ENCODE data around the gene SPI1.

Gene SPI1

DNA sequence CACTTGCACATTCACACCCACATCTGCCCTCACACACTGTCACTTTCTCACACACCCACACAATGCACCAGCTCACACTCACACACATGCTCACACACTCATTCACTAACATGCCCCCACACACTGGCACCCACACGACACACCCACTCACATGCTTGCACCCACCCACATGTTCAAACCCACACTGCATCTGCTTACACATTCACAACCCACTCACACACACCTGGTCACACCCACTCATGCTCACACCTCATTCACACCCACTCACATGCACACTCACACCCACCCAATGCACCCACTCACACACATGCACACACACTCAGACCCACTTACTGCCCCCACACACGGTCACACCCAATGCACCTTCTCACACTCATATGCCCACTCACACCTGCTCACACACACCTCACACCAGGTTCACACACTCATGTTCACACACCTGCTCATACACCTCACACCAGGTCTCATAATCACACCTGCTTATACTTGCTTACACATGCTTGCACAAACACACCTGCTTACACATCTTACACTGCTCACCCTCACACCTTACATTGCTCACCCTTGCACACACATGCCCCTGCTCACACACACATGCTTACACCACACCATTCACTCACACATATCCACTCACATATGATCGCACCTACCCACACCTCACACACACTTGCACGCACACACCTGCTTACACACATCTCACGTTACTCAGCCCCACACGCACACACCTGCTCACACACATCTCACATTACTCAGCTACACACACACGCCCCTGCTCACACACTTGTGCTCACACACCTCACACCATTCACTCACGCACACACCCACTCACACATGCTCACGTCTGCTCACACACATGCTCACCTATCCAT lies 22.0 kb downstream of the SPI1 start:
- Histone ChIP-seq H3K27ac (no peak overlapping the region), H3K79me2 (ENCODE audit: insufficient read depth, low read depth) (no peaks in the 10 kb centered on the region), H3K4me1 (ENCODE audit: low read depth, poor library complexity, severe bottlenecking) (no peaks in the 10 kb centered on the region), H3K36me3 (ENCODE audit: insufficient read depth) (no peaks in the 10 kb centered on the region), H3K9ac (no peak overlapping the region), H3K4me2 (no peak overlapping the region), H2AFZ (ENCODE audit: low read depth) (no peak overlapping the region), H3K27me3 (ENCODE audit: insufficient read depth, low read depth) (no peaks in the 10 kb centered on the region), H4K20me1 (ENCODE audit: insufficient read depth) (no peaks in the 10 kb centered on the region), H3K4me3 (IDR thresholded peaks at IDR 0.05; ENCODE audit: insufficient read depth, low read depth, low read length) (no peak overlapping the region)
- TF ChIP-seq, protein P1, sequence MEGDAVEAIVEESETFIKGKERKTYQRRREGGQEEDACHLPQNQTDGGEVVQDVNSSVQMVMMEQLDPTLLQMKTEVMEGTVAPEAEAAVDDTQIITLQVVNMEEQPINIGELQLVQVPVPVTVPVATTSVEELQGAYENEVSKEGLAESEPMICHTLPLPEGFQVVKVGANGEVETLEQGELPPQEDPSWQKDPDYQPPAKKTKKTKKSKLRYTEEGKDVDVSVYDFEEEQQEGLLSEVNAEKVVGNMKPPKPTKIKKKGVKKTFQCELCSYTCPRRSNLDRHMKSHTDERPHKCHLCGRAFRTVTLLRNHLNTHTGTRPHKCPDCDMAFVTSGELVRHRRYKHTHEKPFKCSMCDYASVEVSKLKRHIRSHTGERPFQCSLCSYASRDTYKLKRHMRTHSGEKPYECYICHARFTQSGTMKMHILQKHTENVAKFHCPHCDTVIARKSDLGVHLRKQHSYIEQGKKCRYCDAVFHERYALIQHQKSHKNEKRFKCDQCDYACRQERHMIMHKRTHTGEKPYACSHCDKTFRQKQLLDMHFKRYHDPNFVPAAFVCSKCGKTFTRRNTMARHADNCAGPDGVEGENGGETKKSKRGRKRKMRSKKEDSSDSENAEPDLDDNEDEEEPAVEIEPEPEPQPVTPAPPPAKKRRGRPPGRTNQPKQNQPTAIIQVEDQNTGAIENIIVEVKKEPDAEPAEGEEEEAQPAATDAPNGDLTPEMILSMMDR (conservative IDR thresholded peaks at IDR 0.05; ENCODE audit: low read depth, low read length), result no peak

DNA sequence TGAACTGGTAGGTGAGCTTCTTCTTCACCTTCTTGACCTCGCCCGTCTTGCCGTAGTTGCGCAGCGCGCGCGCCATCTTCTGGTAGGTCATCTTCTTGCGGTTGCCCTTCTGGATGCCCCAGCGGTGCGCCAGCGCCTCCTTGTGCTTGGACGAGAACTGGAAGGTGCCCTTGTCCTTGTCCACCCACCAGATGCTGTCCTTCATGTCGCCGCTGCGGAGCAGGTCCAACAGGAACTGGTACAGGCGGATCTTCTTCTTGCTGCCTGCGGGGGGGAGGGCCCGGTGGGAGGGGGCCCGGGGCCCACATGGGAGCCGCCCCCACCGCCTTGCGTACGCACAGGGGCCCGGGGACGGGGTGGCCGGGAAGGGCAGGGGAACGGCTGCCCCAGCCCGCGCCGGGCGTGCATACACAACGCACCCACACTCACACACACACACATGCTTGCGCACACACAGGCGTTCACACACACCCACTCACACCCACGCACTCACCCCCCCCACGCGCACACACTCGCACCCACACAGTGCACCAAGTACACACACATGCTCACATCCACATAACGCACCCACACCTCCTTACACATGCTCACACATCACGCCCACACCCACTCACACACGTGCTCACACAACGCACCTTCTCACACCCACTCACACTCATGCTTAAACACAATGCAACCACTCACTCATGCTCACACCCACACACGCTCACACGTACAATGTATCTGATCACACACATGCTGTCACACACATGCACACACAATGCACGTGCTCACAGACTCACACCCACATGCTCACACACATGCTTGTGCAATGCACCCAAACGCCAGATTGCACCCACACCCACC lies 22.8 kb downstream of the SPI1 start:
- Histone ChIP-seq H4K20me1 (ENCODE audit: insufficient read depth) (no peaks in the 10 kb centered on the region), H3K4me2 (no peak overlapping the region), H3K27me3 (ENCODE audit: insufficient read depth, low read depth) (no peaks in the 10 kb centered on the region), H3K79me2 (ENCODE audit: insufficient read depth, low read depth) (no peaks in the 10 kb centered on the region), H3K4me3 (IDR thresholded peaks at IDR 0.05; ENCODE audit: insufficient read depth, low read depth, low read length) (no peak overlapping the region), H2AFZ (ENCODE audit: low read depth) (no peak overlapping the region), H3K4me1 (ENCODE audit: low read depth, poor library complexity, severe bottlenecking) (no peaks in the 10 kb centered on the region), H3K27ac (no peak overlapping the region), H3K9ac (no peak overlapping the region), H3K36me3 (ENCODE audit: insufficient read depth) (no peaks in the 10 kb centered on the region)
- TF ChIP-seq, protein P1 (conservative IDR thresholded peaks at IDR 0.05; ENCODE audit: low read depth, low read length), result no peak

DNA sequence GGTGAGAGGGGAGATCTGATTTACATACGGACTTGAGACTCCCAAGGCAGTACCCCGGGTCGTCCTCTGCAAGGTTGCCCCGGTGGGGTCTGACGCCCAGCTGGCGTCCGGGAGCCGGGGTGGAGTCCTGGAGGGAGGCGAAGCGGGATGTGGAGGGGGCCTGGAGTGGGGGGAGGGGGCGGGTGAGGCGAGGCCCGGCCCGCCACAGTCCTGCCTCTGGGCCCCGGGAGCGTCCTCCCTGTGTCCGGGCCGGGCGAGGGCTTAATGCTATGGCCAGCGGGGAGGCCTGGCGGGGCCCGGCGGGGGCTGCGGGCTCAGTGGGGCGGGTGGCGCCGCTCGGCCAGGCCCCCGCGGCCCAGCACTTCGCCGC lies 23.4 kb downstream of the SPI1 start:
- Histone ChIP-seq H3K27me3 (ENCODE audit: insufficient read depth, low read depth) (no peaks in the 10 kb centered on the region), H3K79me2 (ENCODE audit: insufficient read depth, low read depth) (no peaks in the 10 kb centered on the region), H3K36me3 (ENCODE audit: insufficient read depth) (no peaks in the 10 kb centered on the region), H3K27ac (no peak overlapping the region), H2AFZ (ENCODE audit: low read depth) (no peak overlapping the region), H4K20me1 (ENCODE audit: insufficient read depth) (no peaks in the 10 kb centered on the region), H3K4me3 (IDR thresholded peaks at IDR 0.05; ENCODE audit: insufficient read depth, low read depth, low read length) (no peak overlapping the region), H3K4me2 (no peak overlapping the region), H3K9ac (no peak overlapping the region), H3K4me1 (ENCODE audit: low read depth, poor library complexity, severe bottlenecking) (no peaks in the 10 kb centered on the region)
- TF ChIP-seq, protein P1 (conservative IDR thresholded peaks at IDR 0.05; ENCODE audit: low read depth, low read length), result no peak

DNA sequence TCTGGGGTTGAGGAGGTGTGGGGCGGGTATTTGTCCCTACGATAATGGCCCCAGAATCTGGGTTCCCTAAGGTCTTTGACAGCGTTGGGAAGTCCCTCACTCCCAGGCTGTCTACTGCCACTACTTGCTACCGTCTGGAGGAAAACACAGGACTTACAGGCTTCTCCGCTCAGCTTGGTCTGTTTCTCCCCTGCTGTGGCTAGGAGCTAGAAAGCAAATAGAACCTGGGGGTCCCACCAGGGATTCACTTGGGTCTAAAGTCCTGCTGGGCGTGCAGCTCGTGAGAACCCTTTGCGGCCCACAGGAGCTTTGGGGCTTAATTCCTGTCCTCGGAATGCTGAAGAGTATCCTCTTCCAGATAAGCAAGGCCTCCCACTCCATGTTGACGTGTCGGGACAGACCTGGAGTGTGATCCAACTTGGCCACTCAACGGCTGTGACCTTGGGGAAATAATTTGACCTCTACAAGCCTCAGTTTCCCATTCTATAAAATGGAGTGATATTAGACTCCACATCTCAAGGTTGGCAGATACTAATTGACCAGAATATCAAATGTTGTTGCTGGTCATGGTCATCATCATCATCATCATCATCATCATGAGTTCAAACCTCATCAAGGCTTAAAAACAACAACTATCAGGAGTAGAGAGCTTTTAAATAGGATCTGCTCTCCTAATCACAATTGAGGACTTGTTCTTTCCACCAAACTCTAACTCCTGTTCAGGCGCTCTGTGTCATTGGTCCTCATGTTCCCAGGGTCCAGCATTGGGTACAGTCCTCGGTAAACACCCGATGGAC lies 24.2 kb downstream of the SPI1 start:
- no peak overlapping the region for H2AFZ ChIP-seq (ENCODE audit: low read depth)
- TF ChIP-seq, protein P1 (conservative IDR thresholded peaks at IDR 0.05; ENCODE audit: low read depth, low read length), result no peak
- no peak overlapping the region for H3K4me2 ChIP-seq
- H3K4me3 ChIP-seq (IDR thresholded peaks at IDR 0.05; ENCODE audit: insufficient read depth, low read depth, low read length), result no peak overlapping the region
- H3K4me1 ChIP-seq (ENCODE audit: low read depth, poor library complexity, severe bottlenecking), result no peaks in the 10 kb centered on the region
- no peaks in the 10 kb centered on the region for H3K27me3 ChIP-seq (ENCODE audit: insufficient read depth, low read depth)
- no peaks in the 10 kb centered on the region for H3K79me2 ChIP-seq (ENCODE audit: insufficient read depth, low read depth)
- no peaks in the 10 kb centered on the region for H3K36me3 ChIP-seq (ENCODE audit: insufficient read depth)
- no peak overlapping the region for H3K27ac ChIP-seq
- H4K20me1 ChIP-seq (ENCODE audit: insufficient read depth), result no peaks in the 10 kb centered on the region
- no peak overlapping the region for H3K9ac ChIP-seq

Data from KMS-11 (cell line).